H9 (cell line): ENCODE data around the gene NRGN. TPM values are rescaled to one million over a fixed set of nuclear protein-coding genes. Genes with fewer than 3 reads are reported as not detected.

Experiments
- DNase-seq: peaks from one replicate; pipeline ENCODE4 v3.0.0-alpha.2; 2017
- H2AFZ ChIP-seq: one replicate; pipeline ENCODE4 v1.6.1; 2013; ENCODE audit warnings: mild to moderate bottlenecking, low read length, control low read depth, moderate library complexity
- H2AK5ac ChIP-seq: 2 replicates; pipeline ENCODE4 v1.6.1; 2013; ENCODE audit warnings: low read length, control low read depth, mixed read lengths; ENCODE audit not compliant: insufficient read length
- H2BK120ac ChIP-seq: one replicate; pipeline ENCODE4 v1.6.1; 2013; ENCODE audit warnings: low read depth, mild to moderate bottlenecking, low read length, control low read depth, inconsistent platforms; ENCODE audit not compliant: poor library complexity, severe bottlenecking
- H2BK12ac ChIP-seq: 2 replicates; pipeline ENCODE4 v1.6.1; 2013; ENCODE audit warnings: low read length, control low read depth, mixed read lengths, low read depth; ENCODE audit not compliant: insufficient read length
- H2BK15ac ChIP-seq: 2 replicates; pipeline ENCODE4 v1.6.1; 2013; ENCODE audit warnings: low read depth, low read length, control low read depth
- H2BK20ac ChIP-seq: one replicate; pipeline ENCODE4 v1.6.1; 2013; ENCODE audit warnings: low read depth, mild to moderate bottlenecking, low read length, control low read depth, inconsistent platforms; ENCODE audit not compliant: poor library complexity, severe bottlenecking
- H2BK5ac ChIP-seq: 2 replicates; pipeline ENCODE4 v1.6.1; 2013; ENCODE audit warnings: low read length, control low read depth, mixed read lengths; ENCODE audit not compliant: insufficient read length
- H3K14ac ChIP-seq: 2 replicates; pipeline ENCODE4 v1.6.1; 2013; ENCODE audit warnings: low read length, control low read depth; ENCODE audit not compliant: insufficient read depth
- H3K18ac ChIP-seq: 2 replicates; pipeline ENCODE4 v1.6.1; 2013; ENCODE audit warnings: low read depth, mild to moderate bottlenecking, mixed read lengths, low read length, control low read depth; ENCODE audit not compliant: insufficient read length
- H3K23ac ChIP-seq: 2 replicates; pipeline ENCODE4 v1.6.1; 2013; ENCODE audit warnings: low read length, control low read depth, mixed read lengths, low read depth; ENCODE audit not compliant: insufficient read length
- H3K23me2 ChIP-seq: 2 replicates; pipeline ENCODE4 v1.6.1; 2013; ENCODE audit warnings: low read depth, mild to moderate bottlenecking, mixed read lengths, low read length, control low read depth; ENCODE audit not compliant: insufficient read length, poor library complexity, severe bottlenecking
- H3K27ac ChIP-seq: 2 replicates; pipeline ENCODE4 v1.5.1; 2013; ENCODE audit warnings: low read length, control low read depth, mixed read lengths, low read depth; ENCODE audit not compliant: insufficient read length
- H3K27me3 ChIP-seq: 2 replicates; pipeline ENCODE4 v1.6.1; 2013; ENCODE audit warnings: low read length, control low read depth, inconsistent platforms; ENCODE audit not compliant: insufficient read depth
- H3K4ac ChIP-seq: 2 replicates; pipeline ENCODE4 v1.6.1; 2013; ENCODE audit warnings: low read depth, mild to moderate bottlenecking, control low read depth, inconsistent platforms, low read length, moderate library complexity
- H3K4me1 ChIP-seq: 2 replicates; pipeline ENCODE4 v1.6.1; 2013; ENCODE audit warnings: low read length, control low read depth, inconsistent platforms; ENCODE audit not compliant: insufficient read depth
- H3K4me2 ChIP-seq: 2 replicates; pipeline ENCODE4 v1.6.1; 2013; ENCODE audit warnings: low read length, control low read depth, mixed read lengths; ENCODE audit not compliant: insufficient read length, insufficient read depth
- H3K56ac ChIP-seq: 2 replicates; pipeline ENCODE4 v1.6.1; 2013; ENCODE audit warnings: low read depth, mild to moderate bottlenecking, mixed read lengths, low read length, control low read depth; ENCODE audit not compliant: insufficient read length
- H3K79me1 ChIP-seq: 2 replicates; pipeline ENCODE4 v1.6.1; 2013; ENCODE audit warnings: low read depth, mild to moderate bottlenecking, moderate library complexity, low read length, control low read depth, inconsistent platforms; ENCODE audit not compliant: insufficient read depth, poor library complexity, severe bottlenecking
- H3K79me2 ChIP-seq: 2 replicates; pipeline ENCODE4 v1.6.1; 2013; ENCODE audit warnings: low read length, control low read depth, inconsistent platforms; ENCODE audit not compliant: insufficient read depth
- H3K9ac ChIP-seq: 2 replicates; pipeline ENCODE4 v1.6.1; 2013; ENCODE audit warnings: low read length, control low read depth, mixed read lengths; ENCODE audit not compliant: insufficient read length; ENCODE audit errors: extremely low read depth
- H3K9me3 ChIP-seq: one replicate; pipeline ENCODE4 v1.6.1; 2013; ENCODE audit warnings: low read depth, low read length, inconsistent platforms; ENCODE audit not compliant: control insufficient read depth
- H3T11ph ChIP-seq: one replicate; pipeline ENCODE4 v1.6.1; 2013; ENCODE audit warnings: mild to moderate bottlenecking, low read length, control low read depth, inconsistent platforms
- H4K20me1 ChIP-seq: one replicate; pipeline ENCODE4 v1.6.1; 2013; ENCODE audit not compliant: control insufficient read depth, insufficient read length, insufficient read depth
- H4K5ac ChIP-seq: 2 replicates; pipeline ENCODE4 v1.6.1; 2013; ENCODE audit warnings: low read depth, mild to moderate bottlenecking, mixed read lengths, low read length, control low read depth; ENCODE audit not compliant: insufficient read length
- H4K8ac ChIP-seq: replicated peaks from 2 replicates; pipeline ENCODE4 v1.6.1; 2013; ENCODE audit warnings: low read length, control low read depth, mixed read lengths, low read depth; ENCODE audit not compliant: insufficient read length
- H4K91ac ChIP-seq: 2 replicates; pipeline ENCODE4 v1.6.1; 2013; ENCODE audit warnings: low read depth, mild to moderate bottlenecking, moderate library complexity, mixed read lengths, low read length, control low read depth; ENCODE audit not compliant: insufficient read length
- H3K27ac Mint-ChIP-seq, 3 experiments: 2 replicates in 2 of 3; 3 replicates in 1 of 3; pipeline ENCODE4 v1.8.0; 2020 to 2021; ENCODE audit warnings: mixed read lengths in 3 of 3, mild to moderate bottlenecking in 1 of 3, moderate library complexity in 1 of 3
- H3K27me3 Mint-ChIP-seq: 2 replicates; pipeline ENCODE4 v1.8.0; 2021; ENCODE audit warnings: low read depth, mild to moderate bottlenecking, moderate library complexity, mixed read lengths
- H3K36me3 Mint-ChIP-seq, 3 experiments: 2 replicates in 2 of 3; 3 replicates in 1 of 3; pipeline ENCODE4 v1.8.0; 2020 to 2021; ENCODE audit warnings: low read depth in 3 of 3, mixed read lengths in 3 of 3; ENCODE audit not compliant: insufficient read depth in 1 of 3
- H3K4me1 Mint-ChIP-seq, 2 experiments: 2 replicates each; pipeline ENCODE4 v1.8.0; 2020; ENCODE audit warnings: mixed read lengths in 2 of 2
- H3K4me3 Mint-ChIP-seq, 2 experiments: 2 replicates in 1 of 2; 3 replicates in 1 of 2; pipeline ENCODE4 v1.8.0; 2020 to 2021; ENCODE audit warnings: mild to moderate bottlenecking in 2 of 2, mixed read lengths in 2 of 2, moderate library complexity in 1 of 2
- H3K9me3 Mint-ChIP-seq, 2 experiments: 2 replicates in 1 of 2; 3 replicates in 1 of 2; pipeline ENCODE4 v1.8.0; 2020; ENCODE audit warnings: mild to moderate bottlenecking in 2 of 2, mixed read lengths in 2 of 2, moderate library complexity in 1 of 2
- CTCF ChIP-seq: fragments of 200-600 bp; sonication (generic); conservative IDR thresholded peaks from 3 replicates; pipeline ENCODE4 v1.8.0; 2021; ENCODE audit warnings: antibody characterized with exemption, mild to moderate bottlenecking
- WGBS: extraction: QIAGEN DNeasy Blood & Tissue Kit; methylation state at CpG from one replicate; pipeline ENCODE4 v1.1.7; 2013; ENCODE audit warnings: missing lambda C conversion rate, low lambda C conversion rate, mixed read lengths; ENCODE audit not compliant: insufficient read length; ENCODE audit errors: extremely low coverage; 5-methylcytosine and 5-hydroxymethylcytosine counted together
- total RNA-seq: library from RNA; stranded (reverse); gene quantifications from 2 replicates; pipeline ENCODE4 v1.2.1, GENCODE V29; 2021

NRGN gene
- total RNA-seq, 1 experiment from 2014 or later = 6.4 TPM

GRCh38 chr11:124738713-124739478 lies 846 bp upstream of the NRGN start:
- H3T11ph ChIP-seq = no peak overlapping the region
- no peaks in the 10 kb centered on the region for H4K20me1 ChIP-seq
- H3K79me2 ChIP-seq = no peaks in the 10 kb centered on the region
- no peak for DNase-seq
- H3K27ac ChIP-seq = no peak overlapping the region
- H2AK5ac ChIP-seq = no peak overlapping the region
- H4K5ac ChIP-seq = no peak overlapping the region
- no peaks in the 10 kb centered on the region for H3K79me1 ChIP-seq
- TF ChIP-seq CTCF = no peak
- Mint-ChIP-seq H3K4me1 (peaks cover 20 to 22% of the 10 kb centered on the region in 2 experiments), H3K27ac (no peak overlapping the region), H3K36me3 (no peaks in the 10 kb centered on the region; a peak in 1 of 7 replicates), H3K27me3 (peaks cover 91% of the 10 kb centered on the region), H3K9me3 (no peaks in the 10 kb centered on the region; a peak in 1 of 5 replicates), H3K4me3 (peak overlapping the region; percentile 73 to 80)
- H3K14ac ChIP-seq = no peak overlapping the region
- H2BK5ac ChIP-seq = no peak overlapping the region
- H4K8ac ChIP-seq = no peak overlapping the region
- H3K27me3 ChIP-seq = peaks cover 66% of the 10 kb centered on the region
- no peak overlapping the region for H2BK20ac ChIP-seq
- no peak overlapping the region for H4K91ac ChIP-seq
- no peak overlapping the region for H2BK15ac ChIP-seq
- no peak overlapping the region for H3K4ac ChIP-seq
- no peaks in the 10 kb centered on the region for H3K9me3 ChIP-seq
- H3K56ac ChIP-seq = no peak overlapping the region
- no peaks in the 10 kb centered on the region for H3K4me1 ChIP-seq
- peak overlapping the region; percentile 61 for H3K4me2 ChIP-seq
- no peak overlapping the region for H2BK120ac ChIP-seq
- no peak overlapping the region for H3K9ac ChIP-seq
- peaks cover 11% of the 10 kb centered on the region for H3K23me2 ChIP-seq
- WGBS = no CpG with 5 or more reads among the region's 21 CpGs
- H2BK12ac ChIP-seq = no peak overlapping the region
- H2AFZ ChIP-seq = no peak overlapping the region
- H3K18ac ChIP-seq = no peak overlapping the region
- H3K23ac ChIP-seq = no peak overlapping the region
